HEK293T (cell line): ENCODE measurements around the gene SLC35E4.

ENCODE experiments used
- ARNT ChIP-seq: fragments of 450-650 bp; IDR thresholded peaks from 2 replicates; pipeline ENCODE4 v1.6.1; 2017; ENCODE audit warnings: mild to moderate bottlenecking
- BHLHE40 ChIP-seq: fragments of 450-650 bp; IDR thresholded peaks from 2 replicates; pipeline ENCODE4 v1.6.1; 2016; ENCODE audit warnings: mild to moderate bottlenecking, moderate library complexity, borderline replicate concordance
- ELF4 ChIP-seq: fragments of 450-650 bp; IDR thresholded peaks from 2 replicates; pipeline ENCODE4 v1.6.1; 2017; ENCODE audit warnings: antibody characterized with exemption
- FOXA1 ChIP-seq: fragments of 450-650 bp; IDR thresholded peaks from 2 replicates; pipeline ENCODE4 v1.6.1; 2016; ENCODE audit warnings: mild to moderate bottlenecking
- FOXK2 ChIP-seq: fragments of 450-650 bp; IDR thresholded peaks from 2 replicates; pipeline ENCODE4 v1.6.1; 2016; ENCODE audit warnings: mild to moderate bottlenecking
- FOXM1 ChIP-seq: fragments of 450-650 bp; IDR thresholded peaks from 2 replicates; pipeline ENCODE4 v1.6.1; 2017; ENCODE audit warnings: mild to moderate bottlenecking, borderline replicate concordance
- L3MBTL2 ChIP-seq: fragments of 450-650 bp; conservative IDR thresholded peaks from 2 replicates; pipeline ENCODE4 v1.6.1; 2016; ENCODE audit warnings: mild to moderate bottlenecking
- NFRKB ChIP-seq: fragments of 450-650 bp; IDR thresholded peaks from 2 replicates; pipeline ENCODE4 v1.6.1; 2016; ENCODE audit warnings: mild to moderate bottlenecking, moderate library complexity
- PKNOX1 ChIP-seq: fragments of 450-650 bp; IDR thresholded peaks from 2 replicates; pipeline ENCODE4 v1.6.1; 2016
- SP1 ChIP-seq: fragments of 450-650 bp; IDR thresholded peaks from 2 replicates; pipeline ENCODE4 v1.6.1; 2017
- SUZ12 ChIP-seq: fragments of 450-650 bp; IDR thresholded peaks from 2 replicates; pipeline ENCODE4 v1.6.1; 2016; ENCODE audit warnings: mild to moderate bottlenecking
- TARDBP ChIP-seq: fragments of 450-650 bp; IDR thresholded peaks from 2 replicates; pipeline ENCODE4 v1.6.1; 2016
- ZNF384 ChIP-seq: fragments of 450-650 bp; IDR thresholded peaks from 2 replicates; pipeline ENCODE4 v1.6.1; 2016

GRCh38 chr22:30648825-30649224, 13.2 kb downstream of the SLC35E4 start:
- TF ChIP-seq ELF4: no peak
- no peak for TF ChIP-seq NFRKB
- TF ChIP-seq TARDBP: no peak
- TF ChIP-seq BHLHE40: no peak
- TF ChIP-seq FOXA1: no peak
- TF ChIP-seq SP1: no peak
- TF ChIP-seq PKNOX1: no peak
- TF ChIP-seq L3MBTL2: no peak
- no peak for TF ChIP-seq FOXM1
- no peak for TF ChIP-seq SUZ12
- no peak for TF ChIP-seq ARNT
- no peak for TF ChIP-seq FOXK2
- TF ChIP-seq ZNF384: no peak
